Loucy (cell line): ENCODE measurements around the gene CTBP2.

Source experiments
- CTCF ChIP-seq: fragments of 200-600 bp; sonication (generic); conservative IDR thresholded peaks from 2 replicates; pipeline ENCODE4 v1.5.1; 2014; ENCODE audit warnings: mild to moderate bottlenecking, antibody characterized with exemption, low read length
- EZH2phosphoT487 ChIP-seq: fragments of 200-600 bp; IDR thresholded peaks from 2 replicates; pipeline ENCODE4 v1.6.1; 2018; ENCODE audit warnings: antibody characterized with exemption, mild to moderate bottlenecking, moderate library complexity, borderline replicate concordance

- TF ChIP-seq CTCF (no peak), EZH2phosphoT487 (no peak)
These were observed 138.5 kb downstream of the CTBP2 start for GRCh38 chr10:125021686-125022344.
